ENCODE results near the gene MPRIP. TPM values are rescaled to one million over a fixed set of nuclear protein-coding genes. Genes with fewer than 3 reads are reported as not detected.

Gene MPRIP
- total RNA-seq, 1 experiment from 2014 or later = 140 TPM

- no peaks in the 10 kb centered on the region for H3K4me1 Mint-ChIP-seq
- ATAC-seq (no peak), DNase-seq (ENCODE audit: low spot score) (no peak)
- H3K36me3 Mint-ChIP-seq = peaks cover 15% of the 10 kb centered on the region
- no peaks in the 10 kb centered on the region for H3K9me3 Mint-ChIP-seq
- no peaks in the 10 kb centered on the region for H3K27me3 Mint-ChIP-seq (ENCODE audit: low read depth)
- no peak overlapping the region for H3K4me3 Mint-ChIP-seq
- POLR2A ChIA-PET = no interaction called here
- TF ChIP-seq JUN (CRISPR knock-in tag; IDR thresholded peaks at IDR 0.05) (no peak), MAX (CRISPR knock-in tag; IDR thresholded peaks at IDR 0.05) (no peak), PRDM15 (CRISPR knock-in tag; IDR thresholded peaks at IDR 0.05) (no peak), IRF2 (CRISPR knock-in tag; IDR thresholded peaks at IDR 0.05; ENCODE audit: borderline replicate concordance, low read depth) (no peak), ATF3 (CRISPR knock-in tag; conservative IDR thresholded peaks at IDR 0.05) (no peak), FOXJ3 (CRISPR knock-in tag; IDR thresholded peaks at IDR 0.05; ENCODE audit: borderline replicate concordance) (no peak), ESRRA (CRISPR knock-in tag; IDR thresholded peaks at IDR 0.05; ENCODE audit: borderline replicate concordance) (no peak), E2F5 (CRISPR knock-in tag; IDR thresholded peaks at IDR 0.05) (no peak), ZNF138 (CRISPR knock-in tag; conservative IDR thresholded peaks at IDR 0.05) (no peak), FOXP4 (CRISPR knock-in tag; IDR thresholded peaks at IDR 0.05) (no peak), USF2 (CRISPR knock-in tag; IDR thresholded peaks at IDR 0.05) (no peak), ETV6 (CRISPR knock-in tag; IDR thresholded peaks at IDR 0.05) (no peak), ATF2 (CRISPR knock-in tag; IDR thresholded peaks at IDR 0.05; ENCODE audit: borderline replicate concordance, low read depth) (no peak), RORB (CRISPR knock-in tag; IDR thresholded peaks at IDR 0.05) (no peak), ARID4B (CRISPR knock-in tag; IDR thresholded peaks at IDR 0.05; ENCODE audit: borderline replicate concordance) (no peak), NR3C1 (CRISPR knock-in tag; conservative IDR thresholded peaks at IDR 0.05; ENCODE audit: low read depth) (no peak), FOXK1 (CRISPR knock-in tag; IDR thresholded peaks at IDR 0.05) (no peak)
- CTCF ChIA-PET = interaction anchor here (1.0 to 1.6 kb wide), 2 partner anchors 61 to 89 kb away, joined by 4 read pairs; no protein-coding TSS in a partner anchor
- H3K27ac Mint-ChIP-seq = peak overlapping the region; percentile 14; the same call in 1 of the 2 replicates
Observed at GRCh38 chr17:17080781-17081180, 38.5 kb downstream of the MPRIP start.
